Muscle of arm (tissue), 12 donors: Measurements from ENCODE around the gene TERT. TPM values are rescaled to one million over a fixed set of nuclear protein-coding genes. Genes with fewer than 3 reads are reported as not detected.
"Not testable (repeated sequence)": the region's sequence is repeated elsewhere in the genome, so short reads cannot be mapped to it uniquely, and the experiment has no call there.

ENCODE experiments used
- DNase-seq: peaks from one replicate; pipeline ENCODE4 v3.0.0-alpha.2; 2013
- polyA plus RNA-seq, 12 donors: library from polyadenylated mRNA; unstranded; fragments of 120-200 nt; gene quantifications; one replicate each; pipeline ENCODE4 v1.2.1, GENCODE V29; 2013; ENCODE audit not compliant: insufficient read length in 12 of 12

The TERT gene
- polyA plus RNA-seq, 12 donors: 0.22 TPM; not detected in 11

DNA sequence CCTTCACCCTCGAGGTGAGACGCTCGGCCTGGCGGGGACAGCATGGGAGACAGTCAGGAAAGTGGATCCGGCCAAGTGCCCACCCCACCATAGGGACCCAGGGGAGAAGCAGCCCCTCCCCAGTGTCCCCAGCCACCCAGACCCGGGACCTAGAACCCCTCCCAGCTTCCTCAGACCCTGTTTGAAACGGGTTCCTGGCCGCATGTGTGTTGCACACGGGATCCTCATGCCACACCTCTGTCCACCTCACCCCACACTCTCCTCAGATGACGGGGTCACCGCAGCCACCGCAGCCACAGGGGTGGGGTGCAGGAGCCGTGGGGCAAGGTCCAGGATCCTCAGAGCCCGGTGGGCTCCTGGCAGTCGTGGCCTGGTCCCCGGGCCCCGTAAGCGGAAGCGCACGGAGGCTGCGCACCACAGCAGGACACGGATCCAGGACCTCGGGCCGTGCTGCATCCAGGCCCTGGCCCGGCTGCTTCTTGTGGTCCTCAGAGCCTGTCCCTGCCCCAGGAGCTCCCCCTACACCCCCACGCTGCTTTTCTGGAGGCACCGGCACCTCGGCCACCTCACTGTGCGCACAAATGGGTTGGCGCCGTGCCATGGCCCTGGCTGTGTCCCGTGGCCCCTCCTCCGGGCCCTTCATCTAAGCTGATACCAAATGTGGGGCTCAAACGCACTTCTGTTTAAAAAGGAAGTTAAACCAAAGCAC, 15.3 kb downstream of the TERT start:
- no peak for DNase-seq

DNA sequence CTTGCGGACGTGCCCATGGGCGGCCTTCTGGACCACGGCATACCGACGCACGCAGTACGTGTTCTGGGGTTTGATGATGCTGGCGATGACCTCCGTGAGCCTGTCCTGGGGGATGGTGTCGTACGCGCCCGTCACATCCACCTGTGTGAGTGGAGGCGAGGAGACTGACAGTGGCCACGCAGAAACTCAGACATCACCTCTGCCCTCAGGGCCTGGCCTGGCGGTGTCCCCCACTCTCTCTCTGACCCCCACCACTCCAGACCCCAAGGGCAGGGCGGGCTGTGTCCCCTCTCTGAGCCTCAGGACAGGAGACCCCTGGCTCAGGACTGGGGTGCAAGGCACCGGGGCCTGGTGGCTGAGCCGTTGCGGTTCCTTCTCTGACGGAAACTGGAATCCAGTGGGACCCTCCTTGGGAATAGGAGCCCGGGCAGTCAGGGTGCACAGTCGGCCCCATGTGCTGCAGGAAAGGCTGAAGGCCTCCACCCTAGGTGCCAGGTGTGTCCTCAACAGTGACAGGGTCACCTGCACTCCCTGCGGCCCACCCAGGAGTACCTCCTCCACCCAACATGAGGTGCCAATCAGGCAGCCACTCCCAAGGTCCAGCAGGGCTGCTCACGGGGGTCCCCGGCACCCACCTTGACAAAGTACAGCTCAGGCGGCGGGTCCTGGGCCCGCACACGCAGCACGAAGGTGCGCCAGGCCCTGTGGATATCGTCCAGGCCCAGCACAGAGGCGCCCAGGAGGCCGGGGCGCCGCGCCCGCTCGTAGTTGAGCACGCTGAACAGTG, 16.0 kb downstream of the TERT start:
- DNase-seq: no peak

DNA sequence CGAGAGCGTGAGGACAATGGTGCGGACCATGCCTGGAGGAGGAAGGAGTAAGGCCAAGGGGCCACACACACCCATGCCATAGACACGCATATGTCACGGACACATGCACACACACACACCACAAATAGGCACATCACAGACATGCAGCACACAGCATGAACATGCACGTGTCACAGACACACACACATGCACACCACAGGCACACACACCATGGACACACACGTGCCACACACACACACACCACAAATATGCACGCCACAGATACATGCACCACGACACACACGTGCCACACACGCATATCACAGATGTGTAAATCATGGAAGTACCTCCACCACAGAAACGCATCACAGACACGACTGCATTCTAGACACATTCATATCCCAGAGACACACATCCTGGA, 16.7 kb downstream of the TERT start:
- DNase-seq: no peak

DNA sequence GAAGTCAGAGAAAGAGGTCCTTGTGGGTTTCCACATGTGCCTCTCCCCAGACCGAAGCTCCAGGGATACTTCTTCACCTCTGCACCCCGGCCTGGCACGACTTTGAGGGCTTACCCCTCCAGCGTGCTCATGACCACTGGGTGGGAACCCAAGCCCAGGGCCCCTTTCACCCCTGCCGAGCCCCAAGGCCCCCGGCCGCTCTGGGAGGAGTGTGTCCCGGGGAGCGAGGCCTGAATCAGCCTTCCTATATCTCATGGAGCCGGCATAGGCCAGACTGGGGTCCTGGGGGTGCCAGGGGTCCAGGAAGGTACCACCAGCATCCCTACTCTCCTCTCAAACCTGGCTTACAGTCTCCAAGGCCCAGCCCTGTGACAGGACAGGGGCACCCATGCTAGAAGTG, 17.1 kb downstream of the TERT start:
- DNase-seq: no peak

DNA sequence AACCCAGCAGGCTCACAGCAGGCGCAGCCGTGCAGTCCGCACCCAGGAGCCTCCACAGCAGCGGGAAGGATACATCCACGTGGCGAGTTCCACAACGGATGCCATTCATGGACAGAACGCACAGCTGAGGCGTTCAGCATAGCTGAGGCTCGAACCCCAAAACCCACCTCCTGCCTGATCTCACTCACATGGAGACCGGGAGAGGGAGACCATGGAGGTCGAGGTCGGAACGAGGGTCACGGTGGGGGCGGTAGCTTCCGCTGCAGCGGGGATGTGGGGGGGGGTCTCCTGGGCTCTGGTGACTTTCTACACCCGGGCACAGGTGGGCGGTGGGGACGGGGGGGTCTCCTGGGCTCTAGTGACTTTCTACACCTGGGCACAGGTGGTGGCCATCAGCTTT, 17.5 kb downstream of the TERT start:
- no peak for DNase-seq

DNA sequence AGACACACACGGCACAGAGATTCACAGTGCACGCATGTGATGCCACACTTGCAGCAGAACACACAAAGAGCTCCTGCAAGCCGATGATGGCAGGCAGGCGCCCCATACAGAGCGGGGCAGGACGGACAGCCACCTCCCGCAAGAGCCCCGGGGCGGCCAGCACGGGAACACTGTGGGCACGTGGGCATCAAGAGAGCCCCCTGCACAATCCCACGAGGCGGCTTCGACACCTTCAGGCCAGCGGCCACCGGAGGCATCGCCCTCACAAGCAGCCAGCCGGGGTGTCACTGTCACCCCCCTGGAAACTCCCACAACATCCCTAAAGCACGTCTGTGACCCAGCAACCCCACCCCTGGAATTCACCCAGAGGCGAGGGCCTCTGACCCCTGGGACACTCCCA, 17.9 kb downstream of the TERT start:
- no peak for DNase-seq

DNA sequence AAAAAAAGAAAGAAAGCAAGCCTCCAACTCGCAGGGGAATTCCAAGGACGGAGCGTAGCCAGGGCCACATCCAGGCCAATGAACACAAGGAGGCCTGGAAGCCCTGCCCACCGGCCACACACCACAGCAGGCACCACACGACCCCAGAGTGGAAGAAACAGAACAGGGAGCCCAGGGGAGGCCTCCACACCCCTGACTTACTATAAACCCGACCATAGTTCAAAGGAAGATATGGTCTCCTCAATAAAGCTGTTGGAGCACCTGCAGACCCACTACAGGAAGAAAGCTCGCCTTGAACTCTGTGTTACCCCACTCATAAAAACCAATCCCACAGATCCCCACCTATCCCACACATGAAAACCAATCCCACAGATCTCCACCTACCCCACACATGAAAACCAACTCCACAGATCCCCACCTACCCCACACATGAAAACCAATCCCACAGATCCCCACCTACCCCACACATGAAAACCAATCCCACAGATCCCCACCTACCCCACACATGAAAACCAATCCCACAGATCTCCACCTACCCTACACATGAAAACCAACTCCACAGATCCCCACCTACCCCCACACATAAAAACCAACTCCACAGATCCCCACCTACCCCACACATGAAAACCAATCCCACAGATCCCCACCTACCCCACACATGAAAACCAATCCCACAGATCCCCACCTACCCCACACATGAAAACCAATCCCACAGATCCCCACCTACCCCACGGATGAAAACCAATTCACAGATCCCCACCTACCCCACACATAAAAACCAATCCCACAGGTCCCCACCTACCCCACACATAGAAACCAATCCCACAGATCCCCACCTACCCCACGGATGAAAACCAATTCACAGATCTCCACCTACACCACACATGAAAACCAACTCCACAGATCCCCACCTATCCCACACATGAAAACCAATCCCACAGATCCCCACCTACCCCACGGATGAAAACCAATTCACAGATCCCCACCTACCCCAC, 19.2 kb downstream of the TERT start:
- not testable (repeated sequence) for DNase-seq

DNA sequence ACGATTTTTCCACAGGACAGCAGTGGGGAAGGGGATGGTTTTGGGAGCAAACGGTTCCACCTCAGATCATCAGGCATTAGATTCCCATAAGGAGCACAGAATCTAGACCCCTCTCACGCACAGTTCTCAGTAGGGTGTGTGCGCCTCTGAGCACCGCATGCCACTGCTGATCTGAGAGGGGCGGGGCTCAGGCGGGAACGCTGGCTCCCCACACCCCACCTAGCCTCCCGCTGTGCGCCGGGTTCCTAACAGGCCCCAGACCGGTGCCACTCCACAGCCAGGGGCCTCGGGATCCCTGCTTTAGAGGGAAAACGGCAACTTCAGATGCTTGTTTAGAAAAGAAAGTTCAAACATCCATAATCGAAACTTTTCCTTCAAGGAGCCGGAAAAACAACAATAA, 20.4 kb downstream of the TERT start:
- no peak for DNase-seq

DNA sequence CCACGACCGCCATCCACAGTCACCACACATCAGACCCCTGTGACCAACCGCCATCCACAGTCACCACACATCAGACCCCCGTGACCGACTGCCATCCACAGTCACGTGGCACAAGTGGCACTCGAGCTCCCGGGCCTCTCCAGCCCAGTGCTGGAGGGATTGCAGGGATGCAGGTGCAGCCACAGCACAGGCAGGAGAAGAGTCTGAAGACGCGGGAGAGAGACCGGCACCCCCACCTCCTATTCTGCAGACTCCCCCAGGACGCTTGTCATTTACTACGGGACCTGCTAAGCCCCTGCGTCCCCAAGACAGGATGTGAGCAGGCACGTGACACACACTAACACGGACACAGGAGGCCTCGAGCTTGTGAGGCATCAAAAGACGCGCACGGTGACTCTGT, 21.1 kb downstream of the TERT start:
- DNase-seq: no peak

DNA sequence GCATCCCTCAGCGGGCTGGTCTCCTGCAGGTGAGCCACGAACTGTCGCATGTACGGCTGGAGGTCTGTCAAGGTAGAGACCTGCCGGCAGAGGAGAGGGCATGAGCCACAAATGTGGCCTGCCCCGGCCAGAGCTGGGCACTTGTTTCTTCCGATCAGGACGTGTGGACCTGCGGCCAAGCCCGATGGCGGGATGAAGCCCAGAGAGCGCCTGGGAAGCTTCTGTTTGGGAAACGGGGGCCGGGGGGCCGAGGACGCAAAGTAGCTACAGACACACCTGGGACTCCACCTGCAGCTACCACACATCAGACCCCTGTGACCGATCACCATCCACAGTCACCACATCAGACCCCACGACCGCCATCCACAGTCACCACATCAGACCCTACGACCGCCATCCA, 22.7 kb downstream of the TERT start:
- no peak for DNase-seq

DNA sequence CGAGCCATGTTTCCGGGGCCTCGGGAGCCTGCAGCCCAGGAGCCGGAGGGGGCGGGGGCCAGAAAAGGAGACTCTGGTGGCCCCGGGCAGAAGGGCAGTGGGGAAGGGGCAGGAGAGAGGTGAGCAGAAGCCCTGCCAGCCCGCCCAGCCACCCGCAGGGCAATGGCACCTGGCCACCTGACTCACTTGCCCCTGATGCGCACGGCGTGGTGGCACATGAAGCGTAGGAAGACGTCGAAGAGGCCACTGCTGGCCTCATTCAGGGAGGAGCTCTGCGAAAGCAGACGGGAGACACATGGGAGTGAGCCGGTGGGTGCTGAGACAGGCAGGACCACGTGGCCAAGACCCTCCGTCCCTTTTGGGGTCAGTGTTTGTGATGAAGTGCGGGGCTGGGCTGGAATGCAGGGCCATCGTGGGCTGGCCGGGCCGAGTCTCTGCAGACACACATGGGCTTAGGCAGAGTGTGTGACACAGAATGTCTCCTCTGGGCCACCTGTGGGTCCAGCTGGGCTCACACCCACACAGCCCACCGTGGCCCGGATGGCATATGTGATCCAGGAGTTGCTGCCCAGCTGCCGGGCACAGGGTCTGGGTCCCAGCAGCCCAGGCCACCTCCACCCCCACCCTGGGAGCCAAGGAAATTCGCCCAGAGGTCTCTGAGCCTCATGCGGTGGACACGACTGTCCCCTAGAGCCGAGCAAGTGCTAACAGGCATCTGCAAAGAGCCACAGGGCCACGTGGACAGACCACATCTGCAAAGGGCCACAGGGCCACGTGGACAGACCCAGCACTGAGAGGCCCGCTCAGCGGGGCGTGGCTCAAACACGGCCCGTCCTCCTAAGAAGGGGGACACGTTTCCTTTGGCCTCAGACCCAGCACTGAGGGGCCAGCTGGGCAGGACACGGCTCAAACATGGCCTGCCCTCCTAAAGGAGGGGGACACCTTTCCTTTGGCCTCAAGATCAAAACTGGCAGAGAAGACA, 23.6 kb downstream of the TERT start:
- no peak for DNase-seq

DNA sequence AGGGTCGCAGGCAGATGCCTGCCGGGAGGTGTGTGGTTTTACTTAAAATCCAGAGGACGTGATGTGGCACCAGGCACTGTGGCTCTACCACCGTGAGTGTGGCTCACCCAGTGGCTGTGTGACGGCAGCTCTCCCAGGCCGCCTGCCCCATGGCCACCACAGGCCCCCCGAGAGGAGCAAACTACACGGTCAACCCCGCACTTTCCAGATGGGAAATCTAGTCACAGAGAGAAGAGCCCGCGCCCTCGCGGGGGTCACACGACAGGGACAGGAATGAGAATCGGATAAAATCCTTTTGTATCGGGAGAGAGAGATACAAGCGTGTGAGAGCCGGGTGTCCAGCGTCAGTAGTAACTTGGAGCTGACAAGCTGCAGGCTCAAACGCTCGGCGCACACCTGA, 24.4 kb downstream of the TERT start:
- no peak for DNase-seq

DNA sequence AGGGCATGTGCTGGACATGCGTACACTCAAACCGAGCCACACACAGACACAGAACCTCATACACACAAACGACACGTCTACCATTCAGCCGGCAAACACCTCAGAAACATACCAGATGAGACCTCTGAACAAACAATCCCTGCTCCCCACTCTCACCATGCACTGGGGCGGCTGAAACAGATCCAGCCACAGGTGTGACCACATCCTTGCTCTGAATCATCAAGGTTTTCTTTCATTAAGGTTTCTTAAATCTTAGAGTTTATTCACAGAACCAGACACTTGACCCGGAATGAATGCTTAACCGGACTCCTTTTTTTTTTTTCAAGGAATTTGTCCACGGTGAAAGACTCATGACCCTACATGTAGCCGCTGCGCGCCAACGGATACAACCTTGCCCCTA, 26.2 kb downstream of the TERT start:
- DNase-seq: no peak

DNA sequence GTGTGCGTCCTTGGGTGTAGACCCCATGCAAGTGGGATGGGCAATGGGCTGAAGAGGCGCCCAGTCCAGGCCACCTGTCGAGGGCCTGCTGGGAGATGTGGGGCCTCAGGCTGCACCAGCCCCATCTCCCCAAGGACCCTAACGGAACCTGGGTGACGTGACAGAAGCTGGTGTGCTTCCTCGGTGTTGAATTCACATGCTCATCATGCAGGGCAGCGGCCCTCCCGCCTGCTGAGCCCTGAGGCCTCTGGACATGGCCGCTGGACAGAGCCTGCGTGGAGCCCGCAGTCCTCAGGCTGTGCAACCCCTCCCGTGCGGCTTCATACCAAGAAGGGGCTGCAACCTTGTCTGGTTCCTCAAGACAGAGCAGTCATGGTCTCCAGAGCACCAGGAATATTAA, 26.8 kb downstream of the TERT start:
- DNase-seq: no peak

DNA sequence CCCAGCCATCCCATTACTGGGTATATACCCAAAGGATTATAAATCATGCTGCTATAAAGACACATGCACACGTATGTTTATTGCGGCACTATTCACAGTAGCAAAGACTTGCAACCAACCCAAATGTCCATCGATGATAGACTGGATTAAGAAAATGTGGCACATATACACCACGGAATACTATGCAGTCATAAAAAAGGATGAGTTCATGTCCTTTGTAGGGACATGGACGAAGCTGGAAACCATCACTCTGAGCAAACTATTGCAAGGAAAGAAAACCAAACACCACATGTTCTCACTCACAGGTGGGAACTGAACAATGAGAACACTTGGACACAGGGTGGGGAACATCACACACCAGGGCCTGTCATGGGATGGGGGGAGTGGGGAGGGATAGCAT, 27.4 kb downstream of the TERT start:
- DNase-seq: not testable (repeated sequence)

DNA sequence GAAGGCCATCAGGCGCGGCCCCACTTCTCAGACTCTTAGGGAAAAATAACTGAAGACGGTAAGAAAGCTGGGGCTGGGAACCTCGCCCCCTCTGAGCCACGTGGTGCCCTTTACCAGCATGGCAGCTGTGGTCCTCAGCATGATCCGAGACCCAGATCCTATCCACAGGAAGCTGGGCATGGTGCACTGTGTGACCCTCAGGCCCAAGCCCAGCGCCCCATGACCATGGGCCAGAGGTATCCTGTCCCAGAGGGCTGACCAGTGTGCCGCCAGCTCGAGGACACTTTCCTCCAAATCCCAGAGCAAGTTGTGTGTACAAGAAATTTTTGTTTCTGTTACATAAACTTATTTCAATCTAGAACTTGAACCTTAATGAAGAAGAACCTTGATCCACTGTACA, 28.1 kb downstream of the TERT start:
- DNase-seq: no peak

DNA sequence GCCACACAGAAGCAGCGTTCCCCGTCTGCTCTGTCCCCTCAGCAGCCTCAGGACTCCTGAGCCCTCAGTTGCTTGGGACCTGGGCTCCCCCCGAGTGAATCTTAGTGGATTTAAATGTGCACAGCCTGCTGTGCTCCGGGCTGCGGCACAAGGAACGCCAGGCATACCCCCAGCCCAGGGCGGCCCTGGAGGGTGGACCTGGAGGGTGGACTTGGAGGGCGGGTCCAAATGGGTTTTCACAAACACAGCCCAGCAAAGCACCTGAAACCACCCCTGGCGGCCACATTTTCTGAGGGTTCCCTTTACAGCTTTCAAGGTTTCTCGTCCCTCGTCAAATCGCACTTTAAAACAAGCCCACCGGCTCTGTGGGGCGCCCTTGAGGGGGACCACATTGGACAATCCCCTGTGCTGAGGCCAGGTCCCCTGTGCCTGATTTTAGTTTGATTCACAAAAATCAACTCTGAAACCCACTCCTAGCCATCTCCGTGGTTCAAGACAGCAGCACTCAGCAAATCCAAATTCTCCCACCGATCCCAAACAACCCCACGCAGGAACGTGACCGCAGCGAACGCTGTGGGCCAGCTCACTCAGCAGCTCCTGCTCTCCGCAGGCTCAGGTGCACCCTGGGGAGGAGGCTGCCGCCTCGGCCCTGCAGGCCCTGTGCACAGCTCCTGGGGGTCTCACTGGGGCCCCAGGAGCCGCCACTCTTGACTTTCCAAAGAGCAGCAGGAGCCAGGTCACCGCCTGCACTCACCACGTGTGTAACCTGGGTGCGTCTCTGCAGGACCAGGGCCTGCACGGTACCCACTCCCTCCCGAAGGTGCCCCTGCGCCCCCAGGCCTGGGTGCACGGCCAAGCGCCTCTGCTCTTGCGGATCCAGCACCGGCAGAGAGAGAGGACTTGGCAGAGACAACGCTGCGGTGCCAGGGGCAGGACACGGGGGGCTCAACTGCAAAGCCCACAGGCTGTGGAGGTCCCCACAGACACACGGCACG, 29.1 kb downstream of the TERT start:
- no peak for DNase-seq

DNA sequence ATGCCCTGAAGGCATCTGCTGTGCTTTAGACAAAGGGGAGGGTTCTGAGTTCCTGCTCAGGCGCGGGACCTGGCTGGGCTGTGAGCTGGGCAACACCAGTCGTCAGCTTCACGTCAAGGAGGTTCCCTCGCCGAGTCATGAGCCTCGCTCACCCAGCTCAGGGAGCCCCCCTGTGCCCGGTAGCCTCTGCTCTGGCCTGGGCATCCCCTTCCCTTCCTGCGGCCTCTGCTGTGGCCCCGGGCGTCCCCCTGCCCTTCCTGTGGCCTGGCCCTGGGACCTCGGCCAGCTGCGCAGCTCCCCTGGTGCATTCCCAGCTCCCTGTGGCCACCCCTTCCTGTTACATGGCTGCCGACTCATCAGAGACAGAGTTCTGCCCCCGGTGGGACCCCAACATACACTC, 29.8 kb downstream of the TERT start:
- no peak for DNase-seq

DNA sequence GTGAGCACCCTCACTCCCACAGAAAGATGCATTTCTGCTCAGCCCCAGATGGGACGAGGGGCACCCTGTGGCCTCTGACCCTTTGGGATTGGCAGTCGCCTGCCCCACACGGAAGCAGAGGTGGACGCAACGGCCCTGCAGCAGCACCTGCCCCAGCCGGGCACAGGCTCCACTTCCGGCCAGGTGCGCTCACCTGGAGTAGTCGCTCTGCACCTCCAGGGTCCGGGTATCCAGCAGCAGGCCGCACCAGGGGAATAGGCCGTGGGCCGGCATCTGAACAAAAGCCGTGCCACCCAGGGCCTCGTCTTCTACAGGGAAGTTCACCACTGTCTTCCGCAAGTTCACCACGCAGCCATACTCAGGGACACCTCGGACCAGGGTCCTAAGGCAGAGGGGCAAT, 30.7 kb downstream of the TERT start:
- DNase-seq: no peak

DNA sequence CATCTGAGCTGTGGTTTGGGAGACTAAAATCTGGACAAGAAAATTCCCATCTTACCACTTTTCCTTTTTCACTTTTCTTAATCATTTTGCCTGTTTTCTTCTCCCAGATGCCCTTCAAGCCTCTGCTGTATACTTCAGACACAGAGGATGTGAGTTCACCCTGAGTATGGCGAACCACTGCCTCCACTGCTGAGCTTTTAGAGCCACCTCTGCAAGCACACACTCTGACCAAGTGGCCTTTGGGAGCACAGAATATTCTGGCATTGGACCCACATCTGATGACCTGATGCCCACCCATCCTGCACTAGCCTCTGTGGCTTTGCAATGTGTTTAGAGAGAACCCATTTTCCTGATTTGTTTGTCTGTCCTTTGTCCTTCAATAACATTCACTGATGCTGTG, 32.5 kb downstream of the TERT start:
- no peak for DNase-seq
